Esophagus squamous epithelium (tissue), 4 donors: ENCODE measurements around the gene FGA.

Experiments
- CTCF ChIP-seq, 6 experiments: fragments of 450-650 bp in 4 of 6; fragments of 200-600 bp in 2 of 6; sonication (generic) in 2 of 6; IDR thresholded peaks; one replicate each; pipeline ENCODE4 v1.5.1; 2016 to 2019; ENCODE audit warnings: antibody characterized with exemption in 6 of 6, mild to moderate bottlenecking in 4 of 6, moderate library complexity in 4 of 6
- POLR2A ChIP-seq, 4 donors: fragments of 450-650 bp; IDR thresholded peaks; one replicate each; pipeline ENCODE4 v1.6.1; 2017; ENCODE audit warnings: antibody characterized with exemption in 4 of 4, mild to moderate bottlenecking in 4 of 4, moderate library complexity in 3 of 4

GRCh38 chr4:154603033-154603943 lies 12.7 kb upstream of the FGA start:
- TF ChIP-seq CTCF (IDR thresholded peaks at IDR 0.05) (no peak), POLR2A (IDR thresholded peaks at IDR 0.05) (no peak)
